ENCODE results near the gene NCBP3.

DNA sequence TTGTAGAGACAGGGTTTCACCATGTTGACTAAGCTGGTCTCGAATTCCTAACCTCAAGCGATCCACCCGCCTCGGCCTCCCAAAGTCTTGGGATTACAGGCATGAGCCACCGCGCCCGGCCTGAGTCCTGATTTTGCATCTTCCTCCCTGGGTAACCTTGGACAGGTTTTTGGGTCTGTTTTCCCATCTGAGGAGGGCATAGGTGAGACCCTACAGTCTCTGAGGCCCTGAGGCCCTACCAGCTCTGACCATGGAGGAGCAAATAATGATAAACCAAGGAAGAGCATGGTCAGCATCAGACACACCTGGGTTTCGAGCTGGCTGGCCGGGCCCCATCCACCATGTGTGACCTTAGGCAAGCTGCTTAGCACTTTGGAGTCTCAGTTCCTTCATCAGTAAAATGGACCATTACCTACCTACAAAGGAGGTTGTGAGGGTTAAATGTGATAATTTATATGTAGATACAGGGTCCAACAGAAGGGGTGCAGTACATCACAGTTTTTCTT, 1.2 kb upstream of the NCBP3 start:
- TF ChIP-seq, protein P1, sequence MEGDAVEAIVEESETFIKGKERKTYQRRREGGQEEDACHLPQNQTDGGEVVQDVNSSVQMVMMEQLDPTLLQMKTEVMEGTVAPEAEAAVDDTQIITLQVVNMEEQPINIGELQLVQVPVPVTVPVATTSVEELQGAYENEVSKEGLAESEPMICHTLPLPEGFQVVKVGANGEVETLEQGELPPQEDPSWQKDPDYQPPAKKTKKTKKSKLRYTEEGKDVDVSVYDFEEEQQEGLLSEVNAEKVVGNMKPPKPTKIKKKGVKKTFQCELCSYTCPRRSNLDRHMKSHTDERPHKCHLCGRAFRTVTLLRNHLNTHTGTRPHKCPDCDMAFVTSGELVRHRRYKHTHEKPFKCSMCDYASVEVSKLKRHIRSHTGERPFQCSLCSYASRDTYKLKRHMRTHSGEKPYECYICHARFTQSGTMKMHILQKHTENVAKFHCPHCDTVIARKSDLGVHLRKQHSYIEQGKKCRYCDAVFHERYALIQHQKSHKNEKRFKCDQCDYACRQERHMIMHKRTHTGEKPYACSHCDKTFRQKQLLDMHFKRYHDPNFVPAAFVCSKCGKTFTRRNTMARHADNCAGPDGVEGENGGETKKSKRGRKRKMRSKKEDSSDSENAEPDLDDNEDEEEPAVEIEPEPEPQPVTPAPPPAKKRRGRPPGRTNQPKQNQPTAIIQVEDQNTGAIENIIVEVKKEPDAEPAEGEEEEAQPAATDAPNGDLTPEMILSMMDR (IDR thresholded peaks at IDR 0.05) = no peak
- TF ChIP-seq POLR2A (IDR thresholded peaks at IDR 0.05) (no peak), EP300 (IDR thresholded peaks at IDR 0.05) (no peak)

Data from tibial nerve (tissue), 4 donors.